PC-3 (cell line): ENCODE measurements around the gene VPS26B. TPM values are rescaled to one million over a fixed set of nuclear protein-coding genes. Genes with fewer than 3 reads are reported as not detected.
A peak's percentile ranks its signal among the peaks of the same experiment; 100 is the strongest.

ENCODE experiments used
- ATAC-seq: fragments of 200-7000 bp; cut with Tn5 transposase; 2 replicates; pipeline ENCODE4 v1.9.1; 2020; ENCODE audit warnings: mild to moderate bottlenecking, moderate library complexity
- BruUV-seq: library from RNA; stranded (reverse); fragments of 400-500 nt; replicated peaks from 2 replicates; lab custom pipeline; 2021; lab: Mats Ljungman, UMichigan
- CTCF ChIA-PET: fragments of 300-600 bp; sonication (Branson Sonifier 250); formaldehyde crosslinking; loops from one replicate; lab custom pipeline; 2022; ENCODE audit warnings: antibody characterized with exemption; lab: Charles Lee
- POLR2A ChIA-PET: fragments of 300-600 bp; sonication (Branson Sonifier 250); formaldehyde crosslinking; loops from one replicate; lab custom pipeline; 2022; ENCODE audit warnings: antibody characterized with exemption; ENCODE audit not compliant: unreplicated experiment; lab: Charles Lee
- DNase-seq: peaks from one replicate; pipeline ENCODE4 v3.0.0-alpha.2; 2015
- H2AFZ ChIP-seq: fragments of 300-600 bp; sonication (generic); 2 replicates; pipeline ENCODE4 v1.6.0; 2016; ENCODE audit warnings: antibody characterized with exemption, low read length
- H3F3A ChIP-seq: fragments of 300-600 bp; sonication (generic); one replicate; pipeline ENCODE4 v1.6.0; 2017; ENCODE audit warnings: antibody characterized with exemption, low read length, control low read depth, mild to moderate bottlenecking; ENCODE audit not compliant: unreplicated experiment
- H3K27ac ChIP-seq: fragments of 300-600 bp; sonication (generic); 2 replicates; pipeline ENCODE4 v1.5.1; 2016; ENCODE audit warnings: mild to moderate bottlenecking, low read length
- H3K27me3 ChIP-seq: fragments of 300-600 bp; sonication (generic); 2 replicates; pipeline ENCODE4 v1.6.1; 2016; ENCODE audit warnings: low read length, mixed read lengths
- H3K36me3 ChIP-seq: fragments of 300-600 bp; sonication (generic); 2 replicates; pipeline ENCODE4 v1.6.1; 2016; ENCODE audit warnings: low read depth, mixed run types, low read length, mixed read lengths
- H3K4me1 ChIP-seq: fragments of 300-600 bp; sonication (generic); 2 replicates; pipeline ENCODE4 v1.5.1; 2016; ENCODE audit warnings: low read length; ENCODE audit not compliant: insufficient read depth
- H3K4me2 ChIP-seq: fragments of 300-600 bp; sonication (generic); 2 replicates; pipeline ENCODE4 v1.6.0; 2016; ENCODE audit warnings: low read length
- H3K4me3 ChIP-seq: fragments of 300-600 bp; sonication (generic); 2 replicates; pipeline ENCODE4 v1.5.1; 2016; ENCODE audit warnings: mild to moderate bottlenecking, low read length, mixed read lengths
- H3K79me2 ChIP-seq: fragments of 300-600 bp; sonication (generic); 2 replicates; pipeline ENCODE4 v1.6.1; 2017; ENCODE audit warnings: low read length, mixed read lengths
- H3K9ac ChIP-seq: fragments of 300-600 bp; sonication (generic); 2 replicates; pipeline ENCODE4 v1.6.0; 2016; ENCODE audit warnings: mild to moderate bottlenecking, low read length
- H3K9me2 ChIP-seq: fragments of 300-600 bp; sonication (generic); replicated peaks from 2 replicates; pipeline ENCODE4 v1.6.1; 2016; ENCODE audit warnings: mixed run types, low read length, mixed read lengths
- H3K9me3 ChIP-seq: fragments of 300-600 bp; sonication (generic); 2 replicates; pipeline ENCODE4 v1.6.1; 2016; ENCODE audit warnings: low read length, mixed read lengths
- H4K20me1 ChIP-seq: fragments of 300-600 bp; sonication (generic); 2 replicates; pipeline ENCODE4 v1.6.1; 2016; ENCODE audit warnings: low read length, mixed read lengths
- EZH2 ChIP-seq: fragments of 300-600 bp; sonication (generic); IDR thresholded peaks from one replicate; pipeline ENCODE4 v1.6.1; 2017; ENCODE audit warnings: antibody characterized with exemption, mild to moderate bottlenecking, low read length; ENCODE audit not compliant: unreplicated experiment
- EZH2phosphoT487 ChIP-seq: fragments of 300-600 bp; sonication (generic); IDR thresholded peaks from 2 replicates; pipeline ENCODE4 v1.6.1; 2018; ENCODE audit warnings: mild to moderate bottlenecking, antibody characterized with exemption, low read length, borderline replicate concordance
- intact Hi-C: fragments of 100-400 bp; cut with micrococcal nuclease; formaldehyde crosslinking; loops from 2 replicates; pipeline ENCODE4 v1.9.0; 2023
- total RNA-seq: library from RNA; depleted of rRNA; stranded (reverse); fragments of >200 nt; gene quantifications from 2 replicates; pipeline ENCODE4 v1.2.3, GENCODE V29; 2014
- TF ChIP-seq, protein P1 (sequence below): fragments of 300-600 bp; sonication (generic); conservative IDR thresholded peaks from 2 replicates; pipeline ENCODE4 v1.5.1; 2017; ENCODE audit warnings: antibody characterized with exemption, low read depth, mild to moderate bottlenecking, low read length

Gene VPS26B
- total RNA-seq, 1 experiment from 2014 or later = 49.2 TPM

DNA sequence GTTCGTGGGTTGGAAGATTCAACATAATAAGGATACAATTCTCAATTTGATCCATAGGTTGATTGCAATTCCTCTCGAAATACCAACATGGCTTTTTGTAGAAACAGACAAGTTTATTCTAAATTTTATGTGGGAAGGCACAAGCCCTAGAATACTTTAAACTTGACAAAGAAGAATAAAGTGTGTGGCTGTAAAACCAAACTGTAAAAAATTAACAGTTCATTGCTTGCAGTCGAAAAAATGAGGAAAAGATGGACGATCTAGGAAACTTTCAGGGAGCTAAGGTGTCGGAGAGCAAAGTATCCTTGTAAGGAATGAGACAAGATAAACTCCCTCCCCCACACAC is 50.7 kb downstream of the VPS26B start:
- H3K27me3 ChIP-seq = peaks cover 75% of the 10 kb centered on the region
- no peaks in the 10 kb centered on the region for H3K9me3 ChIP-seq
- ATAC-seq = no peak
- H3K4me3 ChIP-seq = no peak overlapping the region
- intact Hi-C loops = no loop called here
- no peak overlapping the region for H3K9ac ChIP-seq
- TF ChIP-seq, protein P1, sequence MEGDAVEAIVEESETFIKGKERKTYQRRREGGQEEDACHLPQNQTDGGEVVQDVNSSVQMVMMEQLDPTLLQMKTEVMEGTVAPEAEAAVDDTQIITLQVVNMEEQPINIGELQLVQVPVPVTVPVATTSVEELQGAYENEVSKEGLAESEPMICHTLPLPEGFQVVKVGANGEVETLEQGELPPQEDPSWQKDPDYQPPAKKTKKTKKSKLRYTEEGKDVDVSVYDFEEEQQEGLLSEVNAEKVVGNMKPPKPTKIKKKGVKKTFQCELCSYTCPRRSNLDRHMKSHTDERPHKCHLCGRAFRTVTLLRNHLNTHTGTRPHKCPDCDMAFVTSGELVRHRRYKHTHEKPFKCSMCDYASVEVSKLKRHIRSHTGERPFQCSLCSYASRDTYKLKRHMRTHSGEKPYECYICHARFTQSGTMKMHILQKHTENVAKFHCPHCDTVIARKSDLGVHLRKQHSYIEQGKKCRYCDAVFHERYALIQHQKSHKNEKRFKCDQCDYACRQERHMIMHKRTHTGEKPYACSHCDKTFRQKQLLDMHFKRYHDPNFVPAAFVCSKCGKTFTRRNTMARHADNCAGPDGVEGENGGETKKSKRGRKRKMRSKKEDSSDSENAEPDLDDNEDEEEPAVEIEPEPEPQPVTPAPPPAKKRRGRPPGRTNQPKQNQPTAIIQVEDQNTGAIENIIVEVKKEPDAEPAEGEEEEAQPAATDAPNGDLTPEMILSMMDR = no peak
- TF ChIP-seq EZH2 = no peak
- TF ChIP-seq EZH2phosphoT487 = no peak
- H3K36me3 ChIP-seq = no peaks in the 10 kb centered on the region
- no peak overlapping the region for H3K27ac ChIP-seq
- ChIA-PET POLR2A (no interaction called here), CTCF (no interaction called here)
- H3K4me2 ChIP-seq = no peak overlapping the region
- H3F3A ChIP-seq = no peaks in the 10 kb centered on the region
- no peak for DNase-seq
- no peaks in the 10 kb centered on the region for H3K79me2 ChIP-seq
- H3K9me2 ChIP-seq = no peaks in the 10 kb centered on the region
- no TSS peak for BruUV-seq
- no peak overlapping the region for H2AFZ ChIP-seq
- H3K4me1 ChIP-seq = peaks cover 4% of the 10 kb centered on the region; the same call in 1 of the 2 replicates
- H4K20me1 ChIP-seq = no peaks in the 10 kb centered on the region

DNA sequence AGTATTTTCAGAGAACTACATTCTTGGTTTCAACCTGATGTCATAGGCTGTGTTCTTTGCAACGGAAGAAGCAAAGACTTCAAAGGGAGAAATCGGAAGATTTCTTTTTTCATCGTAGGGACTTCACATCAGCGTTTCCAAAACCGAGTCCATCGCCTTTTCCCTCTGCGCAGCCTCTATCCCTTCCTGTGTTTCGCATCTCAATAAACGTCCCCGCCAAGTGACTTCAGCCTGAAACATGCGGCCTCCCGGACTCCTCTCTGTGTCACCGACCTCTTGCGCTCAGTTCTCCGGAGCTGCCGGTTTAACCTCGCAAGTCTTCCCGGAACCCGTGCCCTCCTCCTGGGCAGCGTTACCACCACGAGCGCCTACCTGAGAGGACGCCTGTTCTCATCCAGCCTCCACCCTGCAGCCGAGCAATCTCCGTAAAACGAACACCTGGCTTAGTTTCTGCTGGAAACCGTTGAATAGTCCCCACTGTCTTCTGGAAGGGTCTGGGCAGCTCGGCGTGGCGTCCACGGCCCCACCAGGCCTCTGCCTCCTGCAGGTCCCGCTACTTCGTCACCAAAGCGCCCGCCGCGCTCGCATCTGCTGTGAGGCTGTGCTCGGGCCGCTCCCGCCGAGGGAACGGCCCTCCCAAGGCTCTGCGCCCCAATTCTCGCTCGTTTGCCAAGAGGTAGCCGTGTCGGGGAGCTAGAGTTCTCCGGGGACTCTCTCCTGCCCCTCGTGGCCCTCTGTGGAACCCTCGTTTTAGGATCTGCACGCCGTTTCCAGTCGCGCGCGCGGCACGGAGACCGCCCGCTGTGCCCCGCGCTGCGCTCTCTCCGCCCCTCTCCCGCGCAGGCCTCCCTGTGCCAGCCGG is 51.3 kb downstream of the VPS26B start, which contains the start of gene GLB1L3:
Gene GLB1L3, plus strand, starts transcription at position 846 of the 862 bp plus-strand sequence. CDS start 362 bp downstream, outside the sequence.
- no peak for DNase-seq
- no peak for TF ChIP-seq EZH2
- TF ChIP-seq, protein P1 = peak; percentile 37; the same call in 1 of the 2 replicates
- TF ChIP-seq EZH2phosphoT487 = peak; percentile 68; the same call in 1 of the 2 replicates
- no TSS peak for BruUV-seq
- H3K27me3 ChIP-seq = peaks cover 81% of the 10 kb centered on the region
- no peak within 1 kb of the TSS for H3K9ac ChIP-seq
- no peaks in the 10 kb centered on the region for H3F3A ChIP-seq
- no peaks in the 10 kb centered on the region for H3K9me3 ChIP-seq
- POLR2A ChIA-PET = no interaction called here
- intact Hi-C loops = no loop called here
- no peak within 1 kb of the TSS for H3K27ac ChIP-seq
- H3K9me2 ChIP-seq = no peaks in the 10 kb centered on the region
- ATAC-seq = peak; percentile 53
- H3K36me3 ChIP-seq = no peaks in the 10 kb centered on the region
- H3K4me1 ChIP-seq = peaks cover 4% of the 10 kb centered on the region; the same call in 1 of the 2 replicates
- H3K79me2 ChIP-seq = no peaks in the 10 kb centered on the region
- CTCF ChIA-PET = interaction anchor here (0.6 kb wide), 1 partner anchor 69 kb away, joined by 5 read pairs; no protein-coding TSS in a partner anchor
- peak within 1 kb of the TSS; percentile 48 for H2AFZ ChIP-seq
- no peaks in the 10 kb centered on the region for H4K20me1 ChIP-seq
- H3K4me3 ChIP-seq = peak within 1 kb of the TSS; percentile 31; the same call in 1 of the 2 replicates
- peak within 1 kb of the TSS; percentile 60 for H3K4me2 ChIP-seq
